Mucosa of descending colon (tissue), 3 donors: ENCODE data around the gene TNIP2. TPM values are rescaled to one million over a fixed set of nuclear protein-coding genes. Genes with fewer than 3 reads are reported as not detected.

Experiments
- ATAC-seq: fragments of 200-7000 bp; cut with Tn5 transposase; one replicate; pipeline ENCODE4 v1.9.1; 2020; ENCODE audit warnings: mild to moderate bottlenecking, moderate library complexity
- DNase-seq, 3 donors: peaks; one replicate each; pipeline ENCODE4 v3.0.0-alpha.2; 2020
- H3K36me3 ChIP-seq: fragments of 200-600 bp; one replicate; pipeline ENCODE4 v1.8.0; 2021; ENCODE audit warnings: low read depth, mild to moderate bottlenecking
- H3K4me1 ChIP-seq: fragments of 200-600 bp; one replicate; pipeline ENCODE4 v1.8.0; 2021; ENCODE audit warnings: low read depth, mild to moderate bottlenecking
- H3K4me3 ChIP-seq: fragments of 200-600 bp; one replicate; pipeline ENCODE4 v1.8.0; 2021; ENCODE audit warnings: mild to moderate bottlenecking
- H3K9me3 ChIP-seq: fragments of 200-600 bp; one replicate; pipeline ENCODE4 v1.8.0; 2021; ENCODE audit warnings: mild to moderate bottlenecking
- intact Hi-C, 2 donors: fragments of 100-400 bp; cut with DNase I in 1 of 2; cut with micrococcal nuclease in 1 of 2; formaldehyde crosslinking; loops; one replicate each; pipeline versions ENCODE4 v1.11.0 to v1.11.1; 2022; cut with DNase I, micrococcal nuclease
- total RNA-seq, 3 donors: library from RNA; stranded (reverse); fragmentation: NEBNext Ultra II Directional in 2 of 3; extraction: Animal tissue kit (Norgen Biotek cat#: 25700) in 2 of 3; gene quantifications; one replicate each; pipeline versions ENCODE4 v1.2.1 to v1.2.4, GENCODE V29; 2021 to 2023
- TF ChIP-seq, protein P1 (sequence below): fragments of 200-600 bp; IDR thresholded peaks from one replicate; pipeline ENCODE4 v1.8.0; 2022; ENCODE audit warnings: antibody characterized with exemption, mild to moderate bottlenecking
- donor health status: DM: no; HTN: no; CAD: no; lungs with moderate emphysema.
- donor health status: DM: no; HTN: no; CAD: no.
- donor health status: DM: no; HTN: yes; CAD: no.

Gene TNIP2
- total RNA-seq, 3 donors from 2014 or later = 50.3 to 51.5 (median 51.2) TPM

DNA sequence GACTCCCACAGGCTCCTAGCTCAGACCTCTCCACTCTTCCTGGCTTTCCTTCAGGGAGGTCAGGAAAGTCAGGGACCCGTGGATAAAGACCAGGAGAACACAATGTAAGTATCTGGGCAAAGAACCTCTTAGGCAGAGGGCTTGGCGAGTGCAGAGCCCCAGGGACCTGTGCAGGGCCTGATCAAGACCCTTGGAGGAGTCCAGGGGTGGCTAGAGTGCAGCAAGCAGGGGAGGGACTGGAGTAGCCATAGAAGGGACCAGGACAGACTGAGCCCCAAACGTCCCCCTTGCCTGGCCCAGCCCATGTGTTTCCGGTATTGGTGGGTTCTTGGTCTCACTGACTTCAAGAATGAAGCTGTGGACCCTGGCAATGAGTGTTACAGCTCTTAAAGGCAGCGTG is 5.9 kb upstream of the TNIP2 start:
- ATAC-seq = peak; percentile 3
- intact Hi-C loops = loop anchor here (10.0 kb wide), 3 partner anchors 53 to 183 kb away; no protein-coding TSS in a partner anchor
- Histone ChIP-seq H3K4me1 (peaks cover 30% of the 10 kb centered on the region), H3K4me3 (no peak overlapping the region), H3K36me3 (no peaks in the 10 kb centered on the region), H3K9me3 (no peaks in the 10 kb centered on the region)
- TF ChIP-seq, protein P1, sequence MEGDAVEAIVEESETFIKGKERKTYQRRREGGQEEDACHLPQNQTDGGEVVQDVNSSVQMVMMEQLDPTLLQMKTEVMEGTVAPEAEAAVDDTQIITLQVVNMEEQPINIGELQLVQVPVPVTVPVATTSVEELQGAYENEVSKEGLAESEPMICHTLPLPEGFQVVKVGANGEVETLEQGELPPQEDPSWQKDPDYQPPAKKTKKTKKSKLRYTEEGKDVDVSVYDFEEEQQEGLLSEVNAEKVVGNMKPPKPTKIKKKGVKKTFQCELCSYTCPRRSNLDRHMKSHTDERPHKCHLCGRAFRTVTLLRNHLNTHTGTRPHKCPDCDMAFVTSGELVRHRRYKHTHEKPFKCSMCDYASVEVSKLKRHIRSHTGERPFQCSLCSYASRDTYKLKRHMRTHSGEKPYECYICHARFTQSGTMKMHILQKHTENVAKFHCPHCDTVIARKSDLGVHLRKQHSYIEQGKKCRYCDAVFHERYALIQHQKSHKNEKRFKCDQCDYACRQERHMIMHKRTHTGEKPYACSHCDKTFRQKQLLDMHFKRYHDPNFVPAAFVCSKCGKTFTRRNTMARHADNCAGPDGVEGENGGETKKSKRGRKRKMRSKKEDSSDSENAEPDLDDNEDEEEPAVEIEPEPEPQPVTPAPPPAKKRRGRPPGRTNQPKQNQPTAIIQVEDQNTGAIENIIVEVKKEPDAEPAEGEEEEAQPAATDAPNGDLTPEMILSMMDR = no peak
- no peak for DNase-seq

GRCh38 chr4:2761035-2761923 is 5.1 kb upstream of the TNIP2 start:
- intact Hi-C loops = loop anchor here (10.0 kb wide), 3 partner anchors 54 to 184 kb away; no protein-coding TSS in a partner anchor
- H3K4me3 ChIP-seq = no peak overlapping the region
- peak; percentile 87 to 92 (median 88) for DNase-seq
- H3K4me1 ChIP-seq = peaks cover 30% of the 10 kb centered on the region
- TF ChIP-seq, protein P1 = no peak
- H3K36me3 ChIP-seq = no peaks in the 10 kb centered on the region
- ATAC-seq = peak; percentile 85
- no peaks in the 10 kb centered on the region for H3K9me3 ChIP-seq

- intact Hi-C loops = no loop called here
- DNase-seq = no peak
These were observed 1.3 kb upstream of the TNIP2 start for GRCh38 chr4:2757426-2757825.

DNA sequence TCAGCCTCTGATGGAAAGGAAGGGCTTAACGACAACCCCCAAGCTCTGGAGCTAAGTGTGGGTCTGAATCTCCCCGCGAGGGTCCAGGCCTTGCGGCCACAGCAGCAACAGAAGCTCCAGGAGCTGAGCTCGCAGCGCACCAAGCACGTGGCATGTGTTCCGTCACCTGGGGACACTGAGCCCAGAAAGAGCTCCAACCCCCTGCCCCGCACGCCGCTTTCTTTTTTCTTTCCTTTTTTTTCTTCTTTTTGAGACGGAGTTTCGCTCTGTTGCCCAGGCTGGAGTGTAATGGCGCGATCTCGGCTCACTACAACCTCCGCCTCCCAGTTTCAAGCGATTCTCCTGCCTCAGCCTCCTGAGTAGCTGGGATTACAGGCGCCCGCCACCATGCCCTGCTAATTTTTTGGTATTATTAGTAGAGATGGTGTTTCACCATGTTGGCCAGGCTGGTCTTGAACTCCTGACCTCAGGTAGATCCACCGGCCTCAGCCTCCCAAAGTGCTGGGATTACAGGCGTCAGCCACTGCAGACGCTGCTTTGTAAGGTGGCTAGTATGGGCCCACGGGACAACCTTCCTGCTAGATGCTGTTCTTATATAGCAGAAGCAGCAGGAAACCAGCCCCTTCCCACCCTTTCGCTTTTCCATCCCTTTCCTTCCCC is 685 bp upstream of the TNIP2 start:
- Histone ChIP-seq H3K4me1 (peaks cover 26% of the 10 kb centered on the region), H3K4me3 (no peak overlapping the region), H3K36me3 (no peaks in the 10 kb centered on the region), H3K9me3 (no peaks in the 10 kb centered on the region)
- intact Hi-C loops = no loop called here
- TF ChIP-seq, protein P1 = no peak
- no peak for DNase-seq
- no peak for ATAC-seq

More at GRCh38 chr4:2757426-2757825, 1.3 kb upstream of the TNIP2 start:
- Histone ChIP-seq H3K4me3 (no peak overlapping the region), H3K4me1 (peaks cover 30% of the 10 kb centered on the region), H3K9me3 (no peaks in the 10 kb centered on the region), H3K36me3 (no peaks in the 10 kb centered on the region)
- no peak for ATAC-seq
- TF ChIP-seq, protein P1 = no peak

GRCh38 chr4:2754848-2755819 is 1.0 kb downstream of the TNIP2 start:
- H3K4me3 ChIP-seq = peak overlapping the region; percentile 47
- TF ChIP-seq, protein P1 = no peak
- intact Hi-C loops = no loop called here
- peak in 1 of 3 donors; percentile 64 for DNase-seq
- H3K4me1 ChIP-seq = peaks cover 31% of the 10 kb centered on the region
- H3K9me3 ChIP-seq = no peaks in the 10 kb centered on the region
- no peak for ATAC-seq
- H3K36me3 ChIP-seq = no peaks in the 10 kb centered on the region
